Stimulated activated CD8-positive, alpha-beta memory T cell treated with anti-CD3 and anti-CD28 coated beads, Interleukin-4, amount 100 ng/mL, for 1 hour (primary cell): ENCODE results near the gene PRPSAP2.
"Not testable (repeated sequence)": the region's sequence is repeated elsewhere in the genome, so short reads cannot be mapped to it uniquely, and the experiment has no call there.

Source experiments
- DNase-seq, 2 donors: peaks; one replicate each; pipeline ENCODE4 v3.0.0-alpha.2; 2020; ENCODE audit warnings: low read depth in 2 of 2, low spot score in 1 of 2

PRPSAP2 gene

GRCh38 chr17:18888766-18889290, 30.9 kb downstream of the PRPSAP2 start:
- DNase-seq, result no peak

GRCh38 chr17:18889658-18890057, 31.7 kb downstream of the PRPSAP2 start:
- no peak for DNase-seq

- no peak for DNase-seq
These were observed 33.6 kb downstream of the PRPSAP2 start for GRCh38 chr17:18891541-18891940.

DNA sequence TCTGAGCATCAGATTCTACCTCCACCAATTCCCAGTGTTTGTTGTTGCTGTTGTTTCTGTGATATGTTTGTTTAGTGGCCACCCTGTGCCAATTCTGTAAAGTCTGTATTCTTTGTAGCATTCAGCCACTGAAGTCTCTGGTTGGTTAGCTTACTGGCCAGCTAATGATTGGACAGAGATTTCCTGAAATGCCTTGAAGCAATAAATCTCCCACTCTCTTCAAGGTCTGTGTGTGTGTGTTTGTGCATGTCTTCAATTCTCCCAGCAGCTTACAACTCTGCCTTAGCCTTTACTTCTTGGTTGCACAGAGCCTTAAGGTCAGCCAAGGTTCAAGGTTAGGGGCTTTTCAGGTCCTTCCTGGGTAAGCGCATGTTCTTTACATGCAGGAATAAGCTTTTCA, 38.2 kb downstream of the PRPSAP2 start:
- DNase-seq, result no peak

DNA sequence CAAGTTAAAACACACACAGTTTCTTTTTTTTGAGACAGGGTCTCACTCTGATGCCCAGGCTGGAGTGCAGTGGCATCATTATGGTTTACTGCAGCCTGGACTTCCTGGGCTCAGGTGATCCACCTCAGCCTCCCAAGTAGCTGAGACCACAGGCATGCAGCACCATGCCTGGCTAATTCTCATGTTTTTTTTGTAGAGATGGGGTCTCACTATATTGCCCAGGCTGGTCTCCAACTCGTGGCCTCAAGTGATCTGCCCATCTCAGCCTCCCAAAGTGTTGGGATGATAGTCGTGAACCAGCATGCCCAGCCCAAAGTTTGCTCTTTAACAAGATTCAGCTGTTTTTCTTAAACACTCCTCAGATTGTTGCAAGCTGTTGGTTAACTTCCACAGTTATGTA, 39.0 kb downstream of the PRPSAP2 start:
- no peak for DNase-seq

- DNase-seq, result no peak
These were observed 46.6 kb downstream of the PRPSAP2 start for GRCh38 chr17:18904482-18904881.

DNA sequence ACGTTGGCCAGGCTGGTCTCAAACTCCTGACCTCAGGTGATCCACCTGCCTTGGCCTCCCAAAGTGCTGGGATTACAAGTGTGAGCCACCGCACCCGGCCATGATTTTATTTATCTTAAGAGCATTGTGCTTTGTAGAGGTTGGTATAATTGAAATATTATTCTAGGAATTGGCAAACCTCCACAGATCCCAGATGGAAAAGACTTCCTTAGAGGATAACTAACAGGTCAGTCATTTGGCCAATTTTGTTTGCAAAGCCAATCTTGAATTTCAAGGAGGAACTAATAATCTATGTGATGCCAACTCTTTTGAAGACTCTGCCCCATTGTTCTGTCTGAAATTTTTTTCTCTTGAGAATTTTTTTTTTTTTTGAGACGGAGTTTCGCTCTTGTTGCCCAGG, 47.3 kb downstream of the PRPSAP2 start:
- DNase-seq, result no peak

GRCh38 chr17:18910326-18910725, 52.4 kb downstream of the PRPSAP2 start:
- no peak for DNase-seq

DNA sequence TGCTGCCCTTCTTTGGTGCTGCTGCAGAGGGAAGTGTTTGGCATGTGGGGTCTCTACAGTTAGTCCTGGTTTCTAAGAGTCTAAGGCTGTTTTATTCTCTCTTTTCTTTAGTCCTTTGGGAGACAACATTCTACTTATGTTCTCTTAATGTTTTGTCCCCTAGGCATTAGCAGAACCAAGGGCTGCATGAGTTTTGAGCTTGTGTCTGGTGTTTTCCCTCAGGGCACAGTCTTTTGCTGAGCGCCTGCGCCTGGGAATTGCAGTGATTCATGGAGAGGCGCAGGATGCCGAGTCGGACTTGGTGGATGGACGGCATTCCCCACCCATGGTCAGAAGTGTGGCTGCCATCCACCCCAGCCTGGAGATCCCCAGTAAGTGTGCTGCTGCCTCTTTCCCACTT, 53.0 kb downstream of the PRPSAP2 start:
- DNase-seq, result no peak

DNA sequence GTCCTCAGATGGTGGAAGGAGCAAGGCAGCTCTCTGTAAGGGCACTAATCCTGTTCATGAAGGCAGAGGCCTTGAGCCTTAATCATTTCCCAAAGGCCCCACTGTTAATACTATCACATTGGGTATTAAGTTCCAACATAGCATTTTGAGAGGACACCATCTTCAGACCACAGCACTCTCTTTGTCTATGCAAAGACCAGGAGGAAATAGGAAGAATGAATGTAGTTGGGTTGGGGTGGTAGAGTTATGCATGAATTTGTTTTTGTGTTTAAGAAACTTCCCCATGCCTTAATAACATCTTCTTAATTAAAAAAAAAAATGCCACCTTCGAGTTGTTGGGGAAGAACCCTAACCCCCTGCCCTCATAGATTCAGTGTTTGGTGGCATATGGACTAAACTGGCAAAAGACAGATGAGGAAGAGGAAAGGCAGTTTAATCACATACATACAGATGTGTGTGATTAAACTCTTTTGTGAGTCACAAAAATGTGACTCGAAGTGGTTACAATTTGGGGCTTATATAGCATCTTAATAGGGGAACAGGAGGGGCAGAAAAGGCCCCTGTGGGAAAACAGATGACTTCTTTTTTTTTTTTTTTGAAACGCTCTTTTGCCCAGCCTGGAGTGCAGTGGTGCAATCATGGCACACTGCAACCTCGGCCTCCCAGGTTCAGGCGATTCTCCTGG, 59.0 kb downstream of the PRPSAP2 start:
- no peak for DNase-seq

DNA sequence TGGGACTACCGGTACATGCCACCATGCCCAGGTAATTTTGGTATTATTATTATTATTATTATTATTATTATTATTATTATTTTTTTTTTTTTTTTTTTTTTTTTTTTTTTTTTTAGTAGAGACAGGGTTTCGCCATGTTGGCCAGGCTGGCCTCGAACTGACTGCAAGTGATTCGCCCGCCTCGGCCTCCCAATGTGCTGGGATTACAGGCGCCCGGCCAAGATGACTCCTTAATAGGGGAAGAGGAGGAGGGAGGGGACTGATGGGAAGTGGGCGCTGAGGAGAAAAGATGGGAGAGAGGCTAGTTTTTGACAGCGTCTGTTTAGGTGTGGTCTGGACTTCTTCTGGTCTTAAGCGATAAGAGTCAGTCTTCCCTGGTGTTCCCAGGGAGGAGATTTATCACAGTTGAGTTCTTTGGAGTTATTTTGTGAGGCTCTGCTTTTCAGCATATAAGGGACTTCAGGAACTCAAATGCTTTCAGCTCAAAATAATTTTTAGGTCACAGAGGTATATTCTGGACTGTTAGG, 59.6 kb downstream of the PRPSAP2 start:
- no peak for DNase-seq

DNA sequence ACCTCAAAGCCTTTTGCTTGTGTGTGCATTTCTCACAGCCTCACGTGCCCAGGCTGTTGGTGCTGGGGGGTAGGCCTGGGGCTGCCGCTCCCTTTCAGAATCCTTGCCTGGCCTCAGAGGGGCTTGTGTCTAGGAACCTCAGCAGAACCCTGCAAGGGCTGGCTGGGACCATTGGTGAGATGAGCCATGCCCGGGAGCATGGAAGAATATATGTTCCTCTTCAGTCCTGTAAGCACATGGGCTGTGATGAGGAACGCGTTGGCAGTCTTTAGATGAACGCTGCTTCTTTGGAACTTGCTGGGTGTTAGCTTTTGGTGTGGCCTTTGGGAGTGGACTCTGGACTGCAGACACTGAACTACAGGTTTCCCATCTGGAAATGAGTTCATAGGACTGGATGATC, 62.0 kb downstream of the PRPSAP2 start:
- no peak for DNase-seq

- DNase-seq, result no peak
These were observed 63.0 kb downstream of the PRPSAP2 start for GRCh38 chr17:18920911-18921441.

DNA sequence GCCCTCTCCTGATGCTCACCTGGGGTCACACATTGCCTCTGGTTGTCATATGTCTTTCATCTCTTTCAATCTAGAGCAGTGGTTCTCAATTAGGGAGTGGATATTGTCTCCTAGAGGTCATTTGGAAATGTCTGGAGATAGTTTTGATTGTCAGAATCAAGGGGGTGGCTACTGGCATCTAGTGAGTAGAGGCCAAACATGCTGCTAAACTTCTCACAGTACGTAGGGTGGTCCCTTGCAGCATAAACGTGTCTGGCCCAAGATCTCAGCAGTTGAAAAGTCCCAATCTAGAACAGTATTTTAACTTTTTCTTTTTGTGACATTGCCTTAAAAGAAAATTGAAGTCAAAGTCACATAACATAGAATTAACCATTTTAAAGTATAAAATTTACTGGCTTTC, 63.6 kb downstream of the PRPSAP2 start:
- DNase-seq, result no peak

GRCh38 chr17:18921912-18922451, 64.1 kb downstream of the PRPSAP2 start:
- no peak for DNase-seq

DNA sequence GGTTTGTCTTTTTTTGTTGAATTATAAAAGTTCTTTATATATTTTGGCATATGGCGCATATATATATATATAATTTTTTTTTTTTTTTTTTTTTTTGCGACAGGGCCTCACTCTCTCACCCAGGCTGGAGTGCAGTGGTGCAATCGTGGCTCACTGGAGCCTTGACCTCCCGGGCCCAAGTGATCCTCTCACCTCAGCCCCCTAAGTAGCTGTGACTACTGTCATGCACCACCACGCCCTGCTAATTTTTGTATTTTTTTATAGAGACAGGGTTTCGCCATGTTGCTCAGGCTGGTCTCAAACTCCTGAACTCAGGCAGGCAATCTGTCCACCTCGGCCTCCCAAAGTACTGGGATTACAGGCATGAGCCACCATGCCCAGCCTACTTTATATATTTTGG, 64.7 kb downstream of the PRPSAP2 start:
- not testable (repeated sequence) for DNase-seq

DNA sequence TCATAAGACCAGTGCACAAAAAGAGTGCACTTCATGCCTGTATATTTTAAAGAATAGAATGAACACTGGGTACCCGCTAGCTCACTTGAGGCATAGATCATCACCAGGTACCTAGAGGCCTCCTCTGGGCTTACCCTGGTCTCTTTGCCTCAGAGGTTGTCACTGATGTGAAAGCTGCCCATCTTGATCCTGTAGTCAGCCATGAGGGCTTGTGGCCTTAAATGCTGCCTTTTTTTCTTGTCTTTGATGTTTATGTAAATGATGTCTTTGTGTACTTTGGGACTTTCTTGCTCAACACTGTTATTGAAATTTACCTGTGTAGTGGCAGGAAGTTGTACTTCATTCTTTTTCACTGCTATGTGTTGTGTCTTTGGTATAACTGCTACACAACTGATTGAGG, 67.3 kb downstream of the PRPSAP2 start:
- DNase-seq, result no peak

DNA sequence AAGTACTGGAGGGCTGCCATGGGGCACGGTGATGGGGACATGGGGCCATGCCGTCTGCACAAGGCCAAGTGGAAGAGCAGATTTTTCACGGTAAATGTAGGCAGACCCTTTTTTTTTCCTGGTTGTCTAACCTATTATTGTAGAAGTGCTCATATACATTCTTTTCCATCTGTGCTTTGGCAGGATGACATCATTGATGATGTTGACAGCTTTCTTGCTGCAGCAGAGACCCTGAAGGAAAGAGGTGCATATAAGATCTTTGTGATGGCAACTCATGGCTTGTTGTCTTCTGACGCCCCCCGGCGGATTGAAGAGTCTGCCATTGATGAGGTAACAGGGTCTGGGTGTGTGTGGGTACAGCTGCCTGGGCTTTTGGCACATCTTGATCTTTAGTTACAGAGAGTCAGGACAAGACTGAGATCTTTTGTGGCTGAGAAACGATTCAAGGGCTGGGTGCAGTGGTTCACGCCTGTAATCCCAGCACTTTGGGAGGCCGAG, 70.7 kb downstream of the PRPSAP2 start:
- no peak for DNase-seq

DNA sequence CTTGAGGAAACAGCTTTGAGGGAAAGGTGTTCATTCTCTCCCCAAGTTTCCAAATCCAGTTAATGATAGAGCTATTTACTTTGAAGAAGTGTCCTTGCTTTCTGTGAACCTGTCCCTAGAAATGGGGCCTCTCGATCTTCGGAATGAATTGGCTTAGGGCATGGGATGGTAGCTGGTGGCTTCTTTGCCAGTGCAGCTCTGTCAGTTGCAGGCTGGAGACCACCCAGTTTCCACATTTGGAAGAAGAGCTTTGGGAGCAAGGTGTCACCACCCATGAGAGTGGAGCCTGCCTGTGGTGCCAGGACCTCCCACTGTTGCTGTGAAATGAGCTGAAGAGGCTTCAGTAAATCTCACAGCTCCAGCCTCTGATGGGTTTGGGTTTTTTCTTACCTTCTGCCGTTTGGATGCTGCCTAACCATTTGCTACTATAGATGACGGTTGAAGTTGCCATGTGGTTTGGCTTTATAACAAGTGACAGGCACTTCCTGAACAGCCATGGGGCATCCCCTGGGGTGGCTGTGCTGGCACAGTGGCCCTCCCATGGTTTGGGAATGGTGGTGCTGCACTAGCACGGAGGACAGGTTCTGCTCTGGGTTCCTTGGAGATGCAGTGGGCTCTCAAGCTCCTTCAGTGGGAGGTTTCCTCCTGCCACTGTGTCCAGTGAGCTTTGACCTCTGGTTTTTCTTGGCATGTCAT, 74.6 kb downstream of the PRPSAP2 start:
- DNase-seq, result no peak

- no peak for DNase-seq
These were observed 75.4 kb downstream of the PRPSAP2 start for GRCh38 chr17:18933102-18934058.
